ENCODE data around the gene ACOT12. TPM values are rescaled to one million over a fixed set of nuclear protein-coding genes. Genes with fewer than 3 reads are reported as not detected.
A peak's percentile ranks its signal among the peaks of the same experiment; 100 is the strongest.
"Not testable (repeated sequence)": the region's sequence is repeated elsewhere in the genome, so short reads cannot be mapped to it uniquely, and the experiment has no call there.

The ACOT12 gene
- under 1 TPM; 0.40 to 0.78 (median 0.64) TPM for polyA plus RNA-seq (ENCODE audit: insufficient read length in 4 of 4)

- DNase-seq (ENCODE audit: low read depth in 4 of 4, low spot score in 3 of 4) = peak in 1 of 4 donors; percentile 16
Observed at GRCh38 chr5:81393783-81394718, at the start of gene ACOT12. Gene ACOT12, minus strand, starts transcription at chr5:81394134. Its CDS starts 20 bp downstream, at chr5:81394114.

GRCh38 chr5:81435023-81435422, 41.1 kb upstream of the ACOT12 start:
- DNase-seq (ENCODE audit: low read depth in 4 of 4, low spot score in 3 of 4) = no peak

- DNase-seq (ENCODE audit: low read depth in 4 of 4, low spot score in 3 of 4) = no peak
Observed at GRCh38 chr5:81429985-81430384, 36.1 kb upstream of the ACOT12 start.

DNA sequence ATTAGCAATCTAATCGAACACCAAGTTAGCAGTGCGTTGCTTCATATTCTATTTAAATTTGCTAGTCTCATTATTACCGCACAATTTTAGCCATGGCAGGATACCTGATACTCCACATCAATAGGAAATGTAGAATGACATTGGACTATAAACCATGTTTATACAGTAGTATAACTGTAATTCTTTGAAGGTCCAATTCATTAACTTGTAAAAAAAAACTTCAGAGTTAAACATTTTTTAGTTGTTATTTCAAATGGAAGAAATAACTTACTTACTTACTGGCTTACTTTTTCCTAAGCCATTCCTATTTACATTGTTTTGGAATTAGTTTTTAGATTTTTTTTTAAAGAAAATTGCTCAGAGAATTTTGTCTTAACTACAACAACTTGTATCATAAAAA, 35.4 kb upstream of the ACOT12 start:
- no peak for DNase-seq (ENCODE audit: low read depth in 4 of 4, low spot score in 3 of 4)

DNA sequence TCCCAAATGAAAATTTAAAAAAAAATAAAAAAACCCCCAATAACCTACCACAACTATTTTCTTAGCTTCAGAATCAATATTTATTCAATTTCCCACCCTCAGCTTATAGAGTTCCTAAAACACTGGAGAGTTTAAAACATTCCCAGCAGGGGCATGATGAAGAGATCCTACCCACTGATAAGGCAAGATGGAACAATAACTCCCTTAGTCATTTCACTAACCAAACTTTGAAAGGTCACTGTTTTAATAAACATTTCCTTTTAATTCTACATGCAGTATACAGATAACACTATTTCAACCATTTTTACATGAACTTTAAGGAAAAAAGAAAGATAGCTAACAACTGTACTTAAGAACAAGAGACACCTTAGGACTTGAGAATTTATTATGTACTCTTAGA, 34.9 kb upstream of the ACOT12 start:
- DNase-seq (ENCODE audit: low read depth in 4 of 4, low spot score in 3 of 4) = no peak

DNA sequence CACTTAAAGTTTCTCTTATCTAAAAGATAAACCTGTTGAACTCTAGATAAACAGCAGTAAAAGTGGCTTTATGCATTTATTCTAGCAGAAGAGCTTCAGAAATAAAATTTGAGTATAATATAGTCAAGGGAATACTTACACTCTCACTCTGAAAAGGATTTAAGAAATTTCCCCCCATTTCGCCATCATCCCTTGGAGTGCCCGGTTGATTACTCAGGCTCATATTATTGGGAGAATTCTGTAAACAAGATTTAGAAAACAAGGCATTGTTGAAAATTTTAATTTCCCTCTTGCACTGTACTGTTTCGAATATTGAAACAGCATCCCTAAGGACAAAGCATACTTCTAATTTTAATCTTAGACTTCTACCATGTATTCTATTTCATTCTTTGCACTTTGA, 34.5 kb upstream of the ACOT12 start:
- DNase-seq (ENCODE audit: low read depth in 4 of 4, low spot score in 3 of 4) = no peak

GRCh38 chr5:81427566-81427965, 33.6 kb upstream of the ACOT12 start:
- DNase-seq (ENCODE audit: low read depth in 4 of 4, low spot score in 3 of 4) = no peak

- no peak for DNase-seq (ENCODE audit: low read depth in 4 of 4, low spot score in 3 of 4)
Observed at GRCh38 chr5:81426359-81427030, 32.6 kb upstream of the ACOT12 start.

GRCh38 chr5:81425569-81425968, 31.6 kb upstream of the ACOT12 start:
- peak in 3 of 4 donors; percentile 28 to 52 (median 47) for DNase-seq (ENCODE audit: low read depth in 4 of 4, low spot score in 3 of 4)

GRCh38 chr5:81424728-81425127, 30.8 kb upstream of the ACOT12 start:
- no peak for DNase-seq (ENCODE audit: low read depth in 4 of 4, low spot score in 3 of 4)

DNA sequence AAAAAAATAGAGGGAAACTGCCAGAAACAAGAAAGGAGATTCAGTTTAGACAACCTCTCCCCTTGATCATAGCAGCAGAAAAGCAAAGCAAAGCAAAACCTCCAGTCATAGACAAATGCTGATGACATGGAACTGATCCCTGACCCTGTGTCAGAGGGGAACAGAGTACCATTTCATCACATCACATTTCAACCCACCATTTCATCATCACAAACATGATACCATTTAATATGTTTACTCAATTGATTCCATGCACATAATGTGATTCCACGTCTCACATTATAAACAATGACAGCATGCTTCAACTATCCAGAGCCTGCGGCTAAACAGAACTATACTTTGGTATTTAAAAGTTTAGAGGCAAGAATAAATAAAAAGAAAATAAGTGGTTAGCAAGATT, 28.7 kb upstream of the ACOT12 start:
- no peak for DNase-seq (ENCODE audit: low read depth in 4 of 4, low spot score in 3 of 4)

- DNase-seq (ENCODE audit: low read depth in 4 of 4, low spot score in 3 of 4) = no peak
Observed at GRCh38 chr5:81420039-81420667, 26.2 kb upstream of the ACOT12 start.

GRCh38 chr5:81418606-81419005, 24.7 kb upstream of the ACOT12 start:
- no peak for DNase-seq (ENCODE audit: low read depth in 4 of 4, low spot score in 3 of 4)

GRCh38 chr5:81417052-81417451, 23.1 kb upstream of the ACOT12 start:
- no peak for DNase-seq (ENCODE audit: low read depth in 4 of 4, low spot score in 3 of 4)

- DNase-seq (ENCODE audit: low read depth in 4 of 4, low spot score in 3 of 4) = no peak
Observed at GRCh38 chr5:81409896-81410295, 16.0 kb upstream of the ACOT12 start.

GRCh38 chr5:81409361-81409760, 15.4 kb upstream of the ACOT12 start:
- no peak for DNase-seq (ENCODE audit: low read depth in 4 of 4, low spot score in 3 of 4)

DNA sequence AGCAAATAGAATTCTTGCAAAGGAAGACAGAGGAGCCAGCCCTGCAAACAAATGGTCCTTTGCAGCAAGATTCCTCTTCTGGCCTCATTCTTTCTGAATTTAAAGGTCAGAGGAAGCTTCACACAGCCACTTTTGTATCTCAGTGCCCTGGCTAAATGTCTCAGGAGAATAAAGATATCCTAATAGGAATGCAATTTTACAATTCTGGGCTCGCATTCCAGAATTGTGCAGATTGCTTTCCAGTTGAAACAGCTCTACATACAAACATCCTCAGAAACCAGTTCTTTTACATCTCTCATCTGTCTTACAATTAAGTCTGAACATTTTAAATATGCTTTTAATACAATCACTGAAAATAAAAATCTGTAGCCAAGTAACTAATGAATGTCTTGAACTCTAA, 14.6 kb upstream of the ACOT12 start:
- no peak for DNase-seq (ENCODE audit: low read depth in 4 of 4, low spot score in 3 of 4)

DNA sequence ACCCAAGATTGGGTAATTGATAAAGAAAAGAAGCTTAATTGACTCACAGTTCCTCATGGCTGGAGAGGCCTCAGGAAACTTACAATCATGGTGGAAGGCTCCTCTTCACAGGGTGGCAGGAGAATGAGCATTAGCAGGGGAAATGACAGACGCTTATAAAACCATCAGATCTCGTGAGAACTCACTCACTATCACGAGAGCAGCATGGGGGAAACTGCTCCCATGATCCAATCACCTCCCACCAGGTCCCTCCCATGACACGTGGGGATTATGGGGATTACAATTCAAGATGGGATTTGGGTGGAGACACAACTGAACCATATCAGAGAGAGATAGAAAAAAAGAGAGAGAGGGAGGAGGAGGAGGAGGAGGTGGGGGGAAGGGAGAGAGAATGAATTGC, 13.9 kb upstream of the ACOT12 start:
- DNase-seq (ENCODE audit: low read depth in 4 of 4, low spot score in 3 of 4) = not testable (repeated sequence)

- DNase-seq (ENCODE audit: low read depth in 4 of 4, low spot score in 3 of 4) = no peak
Observed at GRCh38 chr5:81405126-81405891, 11.4 kb upstream of the ACOT12 start.

DNA sequence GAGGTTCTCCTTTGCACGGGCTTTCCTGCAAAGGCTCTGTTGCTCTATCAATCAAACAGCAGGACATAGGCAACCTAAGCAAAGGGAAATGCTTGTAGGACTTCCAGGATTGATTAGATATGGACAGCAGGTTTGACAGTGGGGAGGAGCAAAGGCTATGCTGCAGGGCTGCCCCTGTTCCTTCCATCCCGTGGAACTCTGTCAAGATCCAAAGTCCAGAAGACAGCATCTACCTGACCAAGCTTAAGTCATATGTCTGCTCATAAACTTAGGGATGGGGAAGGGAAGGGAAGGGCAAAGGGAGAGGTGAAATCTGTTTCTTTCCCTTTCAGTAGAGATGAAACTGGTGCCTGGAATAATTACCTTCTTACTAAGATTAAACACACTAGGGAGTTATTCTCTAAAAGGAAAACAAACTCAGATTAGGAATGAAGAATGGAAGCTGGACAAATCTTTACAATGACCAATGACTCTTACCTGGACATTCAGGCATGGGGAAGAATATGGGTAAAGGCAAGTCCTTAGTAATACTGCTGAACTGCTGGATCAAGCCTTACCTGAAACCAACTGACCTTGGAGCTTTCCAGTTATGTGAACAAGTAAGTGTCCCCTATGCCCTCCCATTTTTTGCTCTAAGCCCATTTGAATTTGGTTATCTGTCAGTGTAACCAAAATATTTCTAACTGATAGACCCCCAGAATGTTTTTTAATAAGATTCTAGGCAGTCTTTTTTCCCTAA, 8.4 kb upstream of the ACOT12 start:
- no peak for DNase-seq (ENCODE audit: low read depth in 4 of 4, low spot score in 3 of 4)

Measured in left renal pelvis (tissue), 4 donors.